Muscle of leg (tissue), 11 donors: Measurements from ENCODE around the gene GOT2. TPM values are rescaled to one million over a fixed set of nuclear protein-coding genes. Genes with fewer than 3 reads are reported as not detected.

ENCODE experiments used
- DNase-seq: peaks from one replicate; pipeline ENCODE4 v3.0.0; 2013
- H3K27ac ChIP-seq: one replicate; pipeline ENCODE4 v1.5.1; 2013; ENCODE audit warnings: mild to moderate bottlenecking, low read length, control low read depth
- H3K27me3 ChIP-seq: one replicate; pipeline ENCODE4 v1.6.1; 2013; ENCODE audit warnings: low read length; ENCODE audit not compliant: control insufficient read depth, insufficient read depth
- H3K36me3 ChIP-seq: one replicate; pipeline ENCODE4 v1.6.1; 2013; ENCODE audit warnings: low read length; ENCODE audit not compliant: control insufficient read depth, insufficient read depth
- H3K4me1 ChIP-seq: one replicate; pipeline ENCODE4 v1.6.1; 2013; ENCODE audit warnings: low read length; ENCODE audit not compliant: control insufficient read depth, insufficient read depth
- H3K4me3 ChIP-seq: one replicate; pipeline ENCODE4 v1.5.1; 2013; ENCODE audit warnings: low read length, control low read depth
- H3K9me3 ChIP-seq: replicated peaks from 2 replicates; pipeline ENCODE4 v1.6.1; 2013; ENCODE audit warnings: low read depth, low read length; ENCODE audit not compliant: control insufficient read depth
- WGBS: methylation state at CpG from one replicate; pipeline ENCODE4 v1.1.5; 2013; ENCODE audit warnings: missing lambda C conversion rate; ENCODE audit not compliant: insufficient coverage; 5-methylcytosine and 5-hydroxymethylcytosine counted together
- polyA plus RNA-seq, 8 donors: library from polyadenylated mRNA; unstranded; fragments of 120-200 nt; gene quantifications; one replicate each; pipeline versions ENCODE4 v1.2.1 to v1.2.3, GENCODE V29; 2013; ENCODE audit warnings: inconsistent platforms in 1 of 8, low replicate concordance in 1 of 8; ENCODE audit not compliant: insufficient read length in 8 of 8, insufficient read depth in 1 of 8
- total RNA-seq: library from RNA; stranded (reverse); fragments of 120-200 nt; gene quantifications from one replicate; pipeline ENCODE4 v1.2.4, GENCODE V29; 2013

GOT2 gene
- total and polyA plus RNA-seq, 9 donors: 33.5 to 56.1 (median 53.4) TPM

DNA sequence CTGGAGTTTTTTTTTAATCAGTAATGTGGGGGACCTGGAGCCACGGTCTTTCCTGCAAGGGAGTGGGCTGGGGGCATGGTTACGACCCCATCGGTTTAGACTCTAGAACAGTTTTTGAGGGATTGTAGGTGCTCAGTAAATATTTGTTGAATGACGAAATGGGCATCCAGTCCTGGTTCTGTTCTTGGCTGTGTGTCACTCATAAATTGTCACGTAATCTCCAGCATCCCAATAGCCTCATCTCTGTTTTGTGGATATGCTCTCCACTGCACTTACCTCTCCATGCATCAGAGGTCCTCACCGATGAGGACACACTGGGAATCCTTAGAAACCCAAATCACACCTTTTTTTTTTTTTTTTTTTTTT is 49.0 kb downstream of the GOT2 start:
- no peak for DNase-seq
- 77% methylated on average over 3 of the region's 6 CpGs for WGBS
- peaks cover 17% of the 10 kb centered on the region for H3K4me1 ChIP-seq
- peak overlapping the region; percentile 92 for H3K4me3 ChIP-seq
- no peak overlapping the region for H3K27ac ChIP-seq
- no peaks in the 10 kb centered on the region for H3K27me3 ChIP-seq
- peaks cover under 1% of the 10 kb centered on the region for H3K36me3 ChIP-seq
- H3K9me3 ChIP-seq: no peaks in the 10 kb centered on the region

- peak within 1 kb of the TSS; percentile 92 for H3K4me3 ChIP-seq
- peak within 1 kb of the TSS; percentile 52 for H3K27ac ChIP-seq
- H3K36me3 ChIP-seq: peaks cover 6% of the 10 kb centered on the region
- DNase-seq: peak; percentile 92
- H3K4me1 ChIP-seq: peaks cover 17% of the 10 kb centered on the region
- no peaks in the 10 kb centered on the region for H3K27me3 ChIP-seq
- no peaks in the 10 kb centered on the region for H3K9me3 ChIP-seq
- 4% methylated on average over 40 of the region's 41 CpGs for WGBS
These were observed 49.6 kb downstream of the GOT2 start, which contains the start of gene SLC38A7 for GRCh38 chr16:58684354-58685083. Gene SLC38A7, minus strand, starts transcription at chr16:58684770. Its CDS starts 4,644 bp downstream, at chr16:58680126.

DNA sequence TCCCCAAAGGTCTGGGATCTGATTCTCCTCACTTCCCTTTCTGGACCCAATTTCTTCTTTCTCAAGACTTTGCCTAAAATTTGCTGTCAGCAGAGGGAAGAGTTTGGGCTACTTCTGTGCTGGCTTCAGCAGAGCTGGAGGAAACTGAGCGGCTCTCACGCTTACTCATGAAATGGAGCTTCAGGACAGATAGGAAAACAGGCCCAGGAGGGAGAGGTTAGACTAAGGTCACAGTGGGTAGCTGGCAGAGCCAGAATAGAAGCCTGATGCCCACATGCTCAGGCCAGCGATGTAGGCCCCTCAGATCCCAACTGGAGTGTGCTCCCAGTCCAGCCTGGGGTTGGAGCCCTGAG is 50.1 kb downstream of the GOT2 start:
- H3K27me3 ChIP-seq: no peaks in the 10 kb centered on the region
- H3K9me3 ChIP-seq: no peaks in the 10 kb centered on the region
- peak overlapping the region; percentile 92 for H3K4me3 ChIP-seq
- DNase-seq: peak; percentile 45
- WGBS: 9% methylated on average over 3 of the region's 3 CpGs
- peaks cover 17% of the 10 kb centered on the region for H3K4me1 ChIP-seq
- H3K27ac ChIP-seq: peak overlapping the region; percentile 52
- peaks cover 6% of the 10 kb centered on the region for H3K36me3 ChIP-seq

- Histone ChIP-seq H3K36me3 (peaks cover 25% of the 10 kb centered on the region), H3K4me1 (peaks cover 12% of the 10 kb centered on the region), H3K4me3 (no peak overlapping the region), H3K9me3 (no peaks in the 10 kb centered on the region), H3K27ac (no peak overlapping the region), H3K27me3 (no peaks in the 10 kb centered on the region)
- DNase-seq: no peak
- whole genome bisulfite sequencing: 93% methylated on average over 14 of the region's 16 CpGs
These were observed 54.4 kb downstream of the GOT2 start for GRCh38 chr16:58679763-58680162.

DNA sequence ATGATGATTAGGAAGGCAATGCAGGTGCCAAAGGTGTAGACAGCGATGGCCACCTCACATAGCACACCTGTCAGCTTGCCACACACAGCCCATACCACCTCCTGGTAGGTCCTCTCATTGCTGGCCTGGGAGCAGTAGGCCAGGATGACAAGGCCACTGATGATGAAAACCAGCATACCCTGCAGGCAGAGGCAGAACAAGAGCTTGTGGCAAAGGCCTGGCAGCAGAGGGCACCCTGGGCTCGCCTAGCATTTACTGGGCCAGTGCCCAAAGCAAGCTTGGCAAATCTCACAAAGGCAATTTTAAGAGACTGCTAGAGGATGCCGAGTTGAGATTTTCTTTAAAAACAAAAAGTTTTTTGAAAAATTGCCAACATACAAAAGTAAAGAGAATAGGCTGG is 55.4 kb downstream of the GOT2 start:
- no peak overlapping the region for H3K27ac ChIP-seq
- no peaks in the 10 kb centered on the region for H3K27me3 ChIP-seq
- H3K4me1 ChIP-seq: peaks cover 4% of the 10 kb centered on the region
- no peak for DNase-seq
- no peaks in the 10 kb centered on the region for H3K9me3 ChIP-seq
- peaks cover 35% of the 10 kb centered on the region for H3K36me3 ChIP-seq
- WGBS: 86% methylated on average over 2 of the region's 3 CpGs
- H3K4me3 ChIP-seq: no peak overlapping the region

GRCh38 chr16:58678269-58678668 is 55.8 kb downstream of the GOT2 start:
- H3K4me1 ChIP-seq: no peaks in the 10 kb centered on the region
- peaks cover 35% of the 10 kb centered on the region for H3K36me3 ChIP-seq
- H3K9me3 ChIP-seq: no peaks in the 10 kb centered on the region
- H3K27ac ChIP-seq: no peak overlapping the region
- H3K27me3 ChIP-seq: no peaks in the 10 kb centered on the region
- no peak for DNase-seq
- no peak overlapping the region for H3K4me3 ChIP-seq
- WGBS: 100% methylated on average over 4 of the region's 4 CpGs

- Histone ChIP-seq H3K36me3 (peaks cover 38% of the 10 kb centered on the region), H3K27ac (no peak overlapping the region)
- WGBS: 95% methylated on average over 9 of the region's 18 CpGs
These were observed 63.1 kb downstream of the GOT2 start for GRCh38 chr16:58670946-58671583.

GRCh38 chr16:58670177-58670576 is 63.9 kb downstream of the GOT2 start:
- H3K36me3 ChIP-seq: peaks cover 38% of the 10 kb centered on the region

More at GRCh38 chr16:58670946-58671583, 63.1 kb downstream of the GOT2 start:
- H3K4me3 ChIP-seq: no peak overlapping the region
- no peaks in the 10 kb centered on the region for H3K4me1 ChIP-seq
- DNase-seq: no peak
- H3K9me3 ChIP-seq: no peaks in the 10 kb centered on the region
- H3K27me3 ChIP-seq: no peaks in the 10 kb centered on the region

DNA sequence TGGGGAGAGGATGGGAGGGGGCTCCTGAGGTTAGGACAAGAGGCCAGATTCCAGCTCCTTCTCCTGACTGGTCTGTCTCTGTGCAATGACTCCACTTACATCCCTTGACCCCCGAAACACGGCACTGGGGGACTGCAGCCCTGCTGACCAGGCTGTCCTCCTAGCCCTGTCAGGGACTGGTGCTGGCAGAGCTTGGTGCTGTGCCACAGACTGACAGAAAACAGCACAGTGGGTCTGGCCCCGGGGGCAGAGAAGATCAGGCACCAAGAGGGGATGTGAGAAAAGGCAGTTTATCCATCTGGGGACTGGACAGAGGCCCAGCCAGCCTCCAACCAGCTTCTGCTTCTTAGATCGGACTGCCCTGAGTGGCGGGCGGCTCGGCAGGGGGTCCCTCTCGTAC is 68.9 kb downstream of the GOT2 start:
- Histone ChIP-seq H3K27me3 (no peaks in the 10 kb centered on the region), H3K4me1 (no peaks in the 10 kb centered on the region)
- WGBS: 71% methylated on average over 8 of the region's 8 CpGs

More at GRCh38 chr16:58670177-58670576, 63.9 kb downstream of the GOT2 start:
- DNase-seq: no peak
- no peak overlapping the region for H3K27ac ChIP-seq
- H3K4me1 ChIP-seq: no peaks in the 10 kb centered on the region
- H3K27me3 ChIP-seq: no peaks in the 10 kb centered on the region
- no peaks in the 10 kb centered on the region for H3K9me3 ChIP-seq
- H3K4me3 ChIP-seq: no peak overlapping the region

GRCh38 chr16:58661199-58661830 is 72.8 kb downstream of the GOT2 start:
- 39% methylated on average over 8 of the region's 12 CpGs for WGBS
- peak; percentile 88 for DNase-seq
- H3K27me3 ChIP-seq: no peaks in the 10 kb centered on the region
- H3K4me1 ChIP-seq: no peaks in the 10 kb centered on the region
- no peaks in the 10 kb centered on the region for H3K9me3 ChIP-seq
- no peak overlapping the region for H3K27ac ChIP-seq
- no peaks in the 10 kb centered on the region for H3K36me3 ChIP-seq
- H3K4me3 ChIP-seq: no peak overlapping the region

More for the DNA sequence above, 68.9 kb downstream of the GOT2 start:
- DNase-seq: no peak
- Histone ChIP-seq H3K4me3 (no peak overlapping the region), H3K36me3 (peaks cover 18% of the 10 kb centered on the region), H3K9me3 (no peaks in the 10 kb centered on the region), H3K27ac (no peak overlapping the region)
